NCI-H82 treated with DMSO at 0.1 percent for 48 hours (cell line): ENCODE results near the gene TSPAN2.
A peak's percentile ranks its signal among the peaks of the same experiment; 100 is the strongest.

Experiments
- DNase-seq: peaks from one replicate; lab custom pipeline; 2025; ENCODE audit not compliant: unreplicated experiment; lab: John Stamatoyannopoulos, UW

TSPAN2 gene

DNA sequence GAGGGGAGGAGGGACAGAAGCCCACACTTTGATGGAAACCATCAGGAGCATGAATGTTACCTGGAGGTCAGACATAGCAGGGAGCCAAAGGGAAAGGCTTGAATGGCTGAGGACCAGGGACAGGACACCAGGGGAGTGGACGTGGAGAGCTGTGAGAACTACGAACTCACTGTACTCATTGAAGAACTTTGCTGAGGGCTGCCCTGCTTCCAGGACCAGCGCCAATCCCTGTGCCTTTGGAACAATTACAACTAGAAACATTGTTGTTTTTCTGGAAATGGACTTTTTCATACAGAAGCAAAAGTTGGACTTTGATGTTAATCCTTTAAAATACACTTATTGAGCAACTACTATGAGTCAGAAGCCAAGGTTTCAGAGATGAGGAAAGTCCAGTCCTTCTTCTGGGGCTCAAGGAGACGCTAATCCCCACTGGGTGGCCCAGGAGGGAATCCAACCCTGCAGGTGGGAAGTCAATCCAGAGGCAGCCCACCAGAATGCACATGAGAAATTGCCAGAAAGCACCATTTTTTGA, 12.9 kb downstream of the TSPAN2 start:
- no peak for DNase-seq

- no peak for DNase-seq
These were observed 14.3 kb downstream of the TSPAN2 start for GRCh38 chr1:115074839-115075534.

- no peak for DNase-seq
These were observed 15.8 kb downstream of the TSPAN2 start for GRCh38 chr1:115073298-115074087.

DNA sequence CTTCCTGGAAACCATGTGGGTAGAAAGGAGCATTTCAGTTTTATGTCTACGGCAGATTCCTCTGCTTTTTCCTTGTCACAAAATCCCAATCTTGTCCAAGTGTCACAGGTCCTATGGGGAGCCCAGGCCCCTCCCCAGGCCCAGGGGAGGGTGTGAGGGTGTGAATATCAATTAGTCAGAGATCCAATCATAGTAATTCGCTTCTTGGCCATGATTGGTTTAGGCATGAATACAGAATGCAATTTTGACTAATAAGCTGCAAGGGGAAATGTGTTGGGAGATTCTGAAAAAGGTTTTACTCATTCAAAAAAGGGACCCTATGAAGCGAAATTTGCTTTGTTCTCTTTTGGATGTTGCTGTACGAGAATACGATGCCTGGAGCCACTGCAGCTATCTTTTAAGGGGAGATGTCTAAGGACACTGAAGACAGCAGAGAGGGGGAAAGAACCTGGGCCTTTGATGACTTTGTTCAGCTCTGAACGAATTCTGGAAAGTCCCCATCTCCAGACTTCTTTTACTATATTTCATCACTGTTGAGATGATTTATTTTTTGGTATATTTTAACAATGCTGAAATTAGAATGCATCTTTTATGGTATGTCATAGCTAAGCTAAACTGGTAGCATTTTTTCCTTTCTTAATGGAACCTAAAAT, 18.2 kb downstream of the TSPAN2 start:
- no peak for DNase-seq

- no peak for DNase-seq
These were observed 19.5 kb downstream of the TSPAN2 start for GRCh38 chr1:115069659-115070308.

- DNase-seq: no peak
These were observed 20.3 kb downstream of the TSPAN2 start for GRCh38 chr1:115068826-115069585.

- DNase-seq: no peak
These were observed 22.0 kb downstream of the TSPAN2 start for GRCh38 chr1:115067161-115067859.

DNA sequence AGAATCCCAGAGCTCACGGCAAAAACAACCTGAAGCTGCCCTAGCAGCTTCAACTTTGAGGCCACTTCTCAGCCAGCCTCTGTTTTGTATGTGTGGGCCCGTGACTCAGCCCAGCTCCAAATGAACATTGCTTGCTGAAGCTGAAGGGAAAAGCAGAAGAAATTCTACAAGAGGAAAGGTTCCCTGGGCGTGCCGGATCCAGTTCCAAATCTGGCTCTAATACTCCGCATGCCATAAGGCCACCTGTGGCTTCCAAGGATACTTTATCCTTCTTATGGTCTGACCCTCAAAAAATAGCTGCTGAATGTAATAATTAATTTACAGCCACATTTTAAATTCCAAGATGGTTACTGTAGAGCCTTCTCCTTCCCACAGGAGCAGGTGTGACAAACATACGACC, 24.3 kb downstream of the TSPAN2 start:
- DNase-seq: no peak

GRCh38 chr1:115064461-115064860, 24.8 kb downstream of the TSPAN2 start:
- DNase-seq: no peak

DNA sequence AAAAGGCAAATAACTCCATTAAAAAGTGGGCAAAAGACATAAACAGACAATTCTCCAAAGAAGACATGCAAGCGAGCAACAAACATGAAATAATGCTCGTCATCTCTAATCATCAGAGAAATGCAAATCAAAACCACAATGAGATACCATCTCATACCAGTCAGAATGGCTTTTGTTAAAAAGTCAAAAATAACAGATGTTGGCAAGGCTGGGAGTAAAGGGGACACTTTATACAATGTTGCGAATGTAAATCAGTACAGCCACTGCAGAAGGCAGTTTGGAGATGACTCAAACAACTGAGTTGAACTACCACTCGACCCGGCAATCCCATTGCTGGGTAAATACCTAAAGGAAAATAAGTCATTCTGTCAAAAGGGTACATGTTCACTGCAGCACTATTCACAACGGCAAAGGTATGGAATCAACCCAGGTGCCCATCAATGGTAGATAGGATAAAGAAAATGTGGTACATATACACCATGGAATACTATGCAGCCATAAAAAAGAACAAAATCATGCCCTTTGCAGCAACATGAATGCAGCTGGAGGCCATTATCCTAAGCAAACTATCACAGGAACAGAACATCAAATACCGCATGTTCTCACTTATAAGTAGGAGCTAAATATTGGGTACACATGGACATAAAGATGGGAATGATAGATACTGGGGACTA, 25.9 kb downstream of the TSPAN2 start:
- DNase-seq: no peak

DNA sequence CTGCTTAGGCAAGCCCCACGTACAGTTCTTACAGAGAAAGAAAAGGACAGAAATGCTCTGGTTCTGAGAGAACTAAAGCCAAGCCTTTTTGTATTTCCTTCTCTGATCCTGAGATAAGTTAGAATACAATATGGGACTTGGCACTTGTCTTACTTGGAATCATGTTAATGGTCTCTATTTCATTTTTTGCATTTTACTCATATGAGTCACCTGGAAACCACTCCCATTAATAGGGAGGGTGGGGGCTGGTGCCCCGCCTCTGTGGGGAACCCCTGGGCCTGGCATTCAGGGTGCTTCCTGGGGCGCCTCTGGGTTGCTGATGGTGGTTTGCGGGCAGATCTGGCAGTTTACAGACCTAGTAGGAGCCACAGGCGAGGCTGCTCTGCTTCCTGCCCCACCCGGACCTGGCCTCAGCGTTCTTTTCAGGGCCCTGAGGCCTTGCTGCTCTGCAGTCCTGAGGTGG, 26.7 kb downstream of the TSPAN2 start:
- DNase-seq: no peak

DNA sequence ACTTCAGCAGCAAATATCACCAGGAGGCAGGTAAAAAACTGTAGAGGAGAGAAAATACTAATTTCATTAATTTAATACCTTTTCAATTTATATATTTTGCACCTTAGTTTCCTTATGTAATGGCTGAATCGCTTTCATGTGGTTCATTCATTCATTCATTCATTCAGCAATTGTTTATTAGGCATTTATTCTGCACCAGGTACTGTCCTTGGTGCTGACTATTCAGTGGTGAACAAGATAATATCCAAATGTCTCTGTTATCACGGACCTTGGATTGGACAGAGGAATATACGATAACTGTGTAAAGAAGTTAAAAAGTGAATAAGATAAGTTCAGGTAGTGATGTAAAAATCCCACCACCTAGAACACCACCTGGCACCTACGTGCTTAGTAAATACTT, 28.8 kb downstream of the TSPAN2 start:
- no peak for DNase-seq

DNA sequence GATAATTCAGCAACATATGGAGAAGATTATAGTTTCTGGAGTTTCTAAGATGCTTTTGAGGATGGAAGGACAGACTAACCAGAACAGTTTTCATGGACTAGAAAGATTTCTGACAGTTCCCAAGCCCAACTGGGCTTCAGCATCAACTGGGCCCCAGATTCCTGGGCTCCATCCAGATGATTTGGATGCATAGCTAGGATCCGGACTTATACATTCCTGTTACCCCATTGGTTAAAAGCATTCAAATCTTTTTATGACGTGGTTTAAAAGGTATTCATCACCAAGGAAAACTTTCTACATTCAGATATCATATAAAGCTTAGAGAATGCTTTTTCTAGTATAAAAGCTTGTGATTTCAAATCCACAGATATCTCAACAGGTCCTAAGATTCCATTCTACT, 30.0 kb downstream of the TSPAN2 start:
- DNase-seq: no peak

DNA sequence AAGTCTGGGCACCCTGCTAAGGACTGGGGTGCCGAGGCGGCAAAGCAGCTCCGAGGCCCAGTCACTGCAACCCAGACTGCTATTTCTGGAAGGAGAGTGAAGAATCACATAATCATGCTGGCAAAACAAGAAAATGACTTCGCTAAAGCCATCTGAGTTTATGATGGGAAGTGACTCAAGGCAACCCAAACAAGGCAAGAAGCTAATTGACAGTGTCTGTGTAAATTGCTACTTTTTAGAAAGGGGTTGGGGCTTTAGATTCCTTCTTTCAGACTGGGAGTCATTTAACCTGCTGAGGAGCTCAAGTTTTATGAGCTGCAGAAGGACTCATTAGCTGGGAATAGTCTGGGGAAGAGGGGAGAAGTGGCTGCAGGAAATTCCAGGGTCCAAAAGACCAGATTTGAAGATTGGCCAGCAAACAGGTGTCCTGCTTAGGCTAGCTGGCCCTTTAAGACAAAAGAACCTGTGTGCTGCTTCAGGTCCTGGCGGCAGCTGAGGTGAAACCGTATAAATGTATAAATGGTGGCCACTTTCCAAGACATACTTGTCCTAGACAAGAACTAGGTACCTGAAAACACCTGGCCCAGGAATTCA, 31.5 kb downstream of the TSPAN2 start:
- no peak for DNase-seq

GRCh38 chr1:115056395-115056798, 32.9 kb downstream of the TSPAN2 start:
- DNase-seq: no peak

DNA sequence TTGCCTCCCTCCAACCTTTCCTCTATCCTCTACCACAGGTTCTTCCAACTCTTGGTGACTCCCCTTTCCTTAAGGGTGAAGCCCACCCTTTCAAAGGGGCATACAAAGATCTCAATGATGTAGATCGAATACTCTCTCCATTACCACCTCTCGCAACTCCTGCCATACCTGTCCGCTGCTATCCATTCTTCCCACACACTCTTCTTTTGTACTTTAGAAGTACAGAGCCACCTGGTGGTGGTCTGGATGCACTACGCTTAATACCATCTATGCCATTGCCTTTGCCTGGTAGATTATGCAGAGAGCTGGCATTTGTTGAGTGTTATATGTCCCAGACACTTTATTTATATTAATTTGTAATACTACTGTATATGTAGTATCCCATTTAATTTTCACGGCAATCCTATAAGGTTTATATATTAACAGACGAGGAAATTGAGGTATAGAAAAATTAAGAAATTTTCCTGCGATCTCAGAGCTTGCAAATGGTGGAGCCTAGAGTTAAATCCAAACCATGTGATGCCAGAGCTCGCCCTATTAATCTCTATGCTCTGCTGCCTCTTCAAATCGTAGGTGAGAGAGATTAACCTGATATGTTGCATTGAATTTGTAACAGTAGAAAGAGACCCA, 36.7 kb downstream of the TSPAN2 start:
- peak; percentile 73 for DNase-seq

- DNase-seq: no peak
These were observed 37.5 kb downstream of the TSPAN2 start for GRCh38 chr1:115051850-115052249.

- DNase-seq: no peak
These were observed 42.6 kb downstream of the TSPAN2 start for GRCh38 chr1:115046751-115047150.
